ENCODE results near the gene SDF2L1.
"Not testable (repeated sequence)": the region's sequence is repeated elsewhere in the genome, so short reads cannot be mapped to it uniquely, and the experiment has no call there.

Gene SDF2L1

GRCh38 chr22:21629255-21630149 is 12.6 kb upstream of the SDF2L1 start, which contains the start of gene YDJC:
Gene YDJC, minus strand, starts transcription at chr22:21630022. Its CDS starts 8 bp downstream, at chr22:21630014.
- Mint-ChIP-seq H3K36me3 (peaks cover 9% of the 10 kb centered on the region), H3K4me1 (peaks cover 37% of the 10 kb centered on the region)

GRCh38 chr22:21631025-21631424 is 11.1 kb upstream of the SDF2L1 start:
- Mint-ChIP-seq H3K4me3 (peak overlapping the region; percentile 66), H3K27me3 (no peaks in the 10 kb centered on the region), H3K4me1 (peaks cover 30% of the 10 kb centered on the region)

More at GRCh38 chr22:21629255-21630149, 12.6 kb upstream of the SDF2L1 start, which contains the start of gene YDJC:
- Mint-ChIP-seq H3K9me3 (no peaks in the 10 kb centered on the region), H3K27ac (peak within 1 kb of the TSS; percentile 95), H3K27me3 (no peaks in the 10 kb centered on the region), H3K4me3 (peak within 1 kb of the TSS; percentile 91)

GRCh38 chr22:21632237-21632895 is 9.7 kb upstream of the SDF2L1 start, which contains the start of gene CCDC116:
Gene CCDC116, plus strand, starts transcription at chr22:21632760. Its CDS starts 422 bp downstream, at chr22:21633182.
- H3K27ac Mint-ChIP-seq, result no peak within 1 kb of the TSS

More at GRCh38 chr22:21631025-21631424, 11.1 kb upstream of the SDF2L1 start:
- H3K27ac Mint-ChIP-seq, result peak overlapping the region; percentile 23
- peaks cover 9% of the 10 kb centered on the region for H3K36me3 Mint-ChIP-seq
- no peaks in the 10 kb centered on the region for H3K9me3 Mint-ChIP-seq

GRCh38 chr22:21632931-21633330 is 9.2 kb upstream of the SDF2L1 start:
- Mint-ChIP-seq H3K4me3 (no peak overlapping the region), H3K27me3 (no peaks in the 10 kb centered on the region), H3K36me3 (peaks cover 6% of the 10 kb centered on the region), H3K4me1 (peaks cover 13% of the 10 kb centered on the region), H3K27ac (no peak overlapping the region), H3K9me3 (no peaks in the 10 kb centered on the region)

More at GRCh38 chr22:21632237-21632895, 9.7 kb upstream of the SDF2L1 start, which contains the start of gene CCDC116:
- Mint-ChIP-seq H3K4me1 (peaks cover 18% of the 10 kb centered on the region), H3K27me3 (no peaks in the 10 kb centered on the region), H3K4me3 (no peak within 1 kb of the TSS), H3K36me3 (peaks cover 7% of the 10 kb centered on the region), H3K9me3 (no peaks in the 10 kb centered on the region)

GRCh38 chr22:21633481-21633880 is 8.6 kb upstream of the SDF2L1 start:
- no peak overlapping the region for H3K27ac Mint-ChIP-seq
- no peaks in the 10 kb centered on the region for H3K27me3 Mint-ChIP-seq
- no peaks in the 10 kb centered on the region for H3K9me3 Mint-ChIP-seq
- no peak overlapping the region for H3K4me3 Mint-ChIP-seq
- peaks cover 2% of the 10 kb centered on the region for H3K36me3 Mint-ChIP-seq
- peaks cover 8% of the 10 kb centered on the region for H3K4me1 Mint-ChIP-seq

- Mint-ChIP-seq H3K9me3 (no peaks in the 10 kb centered on the region), H3K27ac (no peak overlapping the region), H3K27me3 (no peaks in the 10 kb centered on the region), H3K4me1 (peaks cover 8% of the 10 kb centered on the region), H3K36me3 (peaks cover 1% of the 10 kb centered on the region), H3K4me3 (no peak overlapping the region)
Observed at GRCh38 chr22:21634081-21634480, 8.0 kb upstream of the SDF2L1 start.

GRCh38 chr22:21634844-21635243 is 7.3 kb upstream of the SDF2L1 start:
- Mint-ChIP-seq H3K4me1 (peaks cover 8% of the 10 kb centered on the region), H3K36me3 (no peaks in the 10 kb centered on the region), H3K27me3 (no peaks in the 10 kb centered on the region), H3K9me3 (no peaks in the 10 kb centered on the region), H3K4me3 (no peak overlapping the region), H3K27ac (no peak overlapping the region)

- Mint-ChIP-seq H3K4me1 (peaks cover 7% of the 10 kb centered on the region), H3K27me3 (no peaks in the 10 kb centered on the region), H3K36me3 (no peaks in the 10 kb centered on the region), H3K4me3 (no peak overlapping the region), H3K9me3 (no peaks in the 10 kb centered on the region), H3K27ac (no peak overlapping the region)
Observed at GRCh38 chr22:21635771-21636510, 6.2 kb upstream of the SDF2L1 start.

GRCh38 chr22:21636629-21637218 is 5.4 kb upstream of the SDF2L1 start:
- H3K36me3 Mint-ChIP-seq, result no peaks in the 10 kb centered on the region
- peaks cover 13% of the 10 kb centered on the region for H3K4me1 Mint-ChIP-seq
- no peaks in the 10 kb centered on the region for H3K9me3 Mint-ChIP-seq
- no peak overlapping the region for H3K4me3 Mint-ChIP-seq
- no peak overlapping the region for H3K27ac Mint-ChIP-seq
- H3K27me3 Mint-ChIP-seq, result no peaks in the 10 kb centered on the region

- H3K36me3 Mint-ChIP-seq, H3K27ac Mint-ChIP-seq, H3K4me3 Mint-ChIP-seq, H3K27me3 Mint-ChIP-seq, H3K9me3 Mint-ChIP-seq: not testable (repeated sequence)
- peaks cover 16% of the 10 kb centered on the region for H3K4me1 Mint-ChIP-seq
Observed at GRCh38 chr22:21637450-21637849, 4.7 kb upstream of the SDF2L1 start.

GRCh38 chr22:21639359-21639758 is 2.7 kb upstream of the SDF2L1 start:
- Mint-ChIP-seq H3K27me3 (no peaks in the 10 kb centered on the region), H3K36me3 (peaks cover 7% of the 10 kb centered on the region), H3K4me1 (peaks cover 29% of the 10 kb centered on the region), H3K4me3 (no peak overlapping the region), H3K27ac (no peak overlapping the region), H3K9me3 (no peaks in the 10 kb centered on the region)

GRCh38 chr22:21640810-21641209 is 1.3 kb upstream of the SDF2L1 start:
- Mint-ChIP-seq H3K36me3 (peaks cover 7% of the 10 kb centered on the region), H3K9me3 (no peaks in the 10 kb centered on the region), H3K27ac (no peak overlapping the region), H3K4me1 (peaks cover 29% of the 10 kb centered on the region), H3K4me3 (no peak overlapping the region), H3K27me3 (no peaks in the 10 kb centered on the region)

GRCh38 chr22:21641417-21641788 is 699 bp upstream of the SDF2L1 start:
- peaks cover 31% of the 10 kb centered on the region for H3K4me1 Mint-ChIP-seq

GRCh38 chr22:21642584-21643448 is 714 bp downstream of the SDF2L1 start:
- Mint-ChIP-seq H3K9me3 (no peaks in the 10 kb centered on the region), H3K36me3 (peaks cover 16% of the 10 kb centered on the region), H3K27ac (peak overlapping the region; percentile 90), H3K4me1 (peaks cover 37% of the 10 kb centered on the region), H3K27me3 (no peaks in the 10 kb centered on the region), H3K4me3 (peak overlapping the region; percentile 95)

More at GRCh38 chr22:21641417-21641788, 699 bp upstream of the SDF2L1 start:
- Mint-ChIP-seq H3K27me3 (no peaks in the 10 kb centered on the region), H3K36me3 (peaks cover 11% of the 10 kb centered on the region), H3K9me3 (no peaks in the 10 kb centered on the region), H3K27ac (no peak overlapping the region), H3K4me3 (peak overlapping the region; percentile 95)
